ENCODE results near the gene TRIM46.
"Not testable (repeated sequence)": the region's sequence is repeated elsewhere in the genome, so short reads cannot be mapped to it uniquely, and the experiment has no call there.

DNA sequence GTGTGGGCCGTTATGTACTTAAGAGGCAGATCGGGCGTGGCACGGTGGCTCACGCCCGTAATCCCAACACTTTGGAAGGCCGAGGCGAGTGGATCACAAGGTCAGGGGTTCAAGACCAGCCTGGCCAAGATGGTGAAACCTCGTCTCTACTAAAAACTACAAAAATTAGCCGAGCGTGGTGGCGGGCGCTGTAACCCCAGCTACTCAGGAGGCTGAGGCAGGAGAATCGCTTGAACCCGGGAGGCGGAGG, 20.3 kb downstream of the TRIM46 start:
- TF ChIP-seq, protein P1, sequence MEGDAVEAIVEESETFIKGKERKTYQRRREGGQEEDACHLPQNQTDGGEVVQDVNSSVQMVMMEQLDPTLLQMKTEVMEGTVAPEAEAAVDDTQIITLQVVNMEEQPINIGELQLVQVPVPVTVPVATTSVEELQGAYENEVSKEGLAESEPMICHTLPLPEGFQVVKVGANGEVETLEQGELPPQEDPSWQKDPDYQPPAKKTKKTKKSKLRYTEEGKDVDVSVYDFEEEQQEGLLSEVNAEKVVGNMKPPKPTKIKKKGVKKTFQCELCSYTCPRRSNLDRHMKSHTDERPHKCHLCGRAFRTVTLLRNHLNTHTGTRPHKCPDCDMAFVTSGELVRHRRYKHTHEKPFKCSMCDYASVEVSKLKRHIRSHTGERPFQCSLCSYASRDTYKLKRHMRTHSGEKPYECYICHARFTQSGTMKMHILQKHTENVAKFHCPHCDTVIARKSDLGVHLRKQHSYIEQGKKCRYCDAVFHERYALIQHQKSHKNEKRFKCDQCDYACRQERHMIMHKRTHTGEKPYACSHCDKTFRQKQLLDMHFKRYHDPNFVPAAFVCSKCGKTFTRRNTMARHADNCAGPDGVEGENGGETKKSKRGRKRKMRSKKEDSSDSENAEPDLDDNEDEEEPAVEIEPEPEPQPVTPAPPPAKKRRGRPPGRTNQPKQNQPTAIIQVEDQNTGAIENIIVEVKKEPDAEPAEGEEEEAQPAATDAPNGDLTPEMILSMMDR (IDR thresholded peaks at IDR 0.05), result not testable (repeated sequence)
- not testable (repeated sequence) for TF ChIP-seq ZFX (IDR thresholded peaks at IDR 0.05; ENCODE audit: borderline replicate concordance)
